ENCODE data around the gene LILRA6.
A peak's percentile ranks its signal among the peaks of the same experiment; 100 is the strongest.
"Not testable (repeated sequence)": the region's sequence is repeated elsewhere in the genome, so short reads cannot be mapped to it uniquely, and the experiment has no call there.

LILRA6 gene

DNA sequence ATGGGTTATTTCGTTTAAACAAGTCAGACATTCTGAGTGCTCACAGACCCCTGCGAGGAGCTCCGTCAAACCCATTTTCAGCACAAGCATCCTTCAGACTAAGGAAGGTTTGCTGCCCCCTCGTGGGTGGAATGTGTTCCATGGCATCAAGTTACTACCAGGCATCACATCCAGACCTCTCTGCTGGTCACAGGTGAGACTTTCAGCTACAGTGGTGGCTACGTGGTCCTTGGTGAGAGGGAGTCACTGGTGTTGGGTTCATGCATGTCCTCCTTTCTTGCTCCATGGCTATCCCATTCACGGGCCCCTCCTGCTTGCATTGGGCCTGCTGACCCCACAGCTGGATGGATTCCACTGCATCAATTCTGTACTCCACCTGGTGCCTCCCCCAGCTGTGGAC lies 23.5 kb upstream of the LILRA6 start:
- DNase-seq, result peak in 30 of 51 donors; percentile 2 to 78 (median 31)

- DNase-seq, result no peak
These were observed 19.9 kb upstream of the LILRA6 start for GRCh38 chr19:54262470-54262869.

GRCh38 chr19:54262066-54262465 lies 19.5 kb upstream of the LILRA6 start:
- DNase-seq, result no peak

DNA sequence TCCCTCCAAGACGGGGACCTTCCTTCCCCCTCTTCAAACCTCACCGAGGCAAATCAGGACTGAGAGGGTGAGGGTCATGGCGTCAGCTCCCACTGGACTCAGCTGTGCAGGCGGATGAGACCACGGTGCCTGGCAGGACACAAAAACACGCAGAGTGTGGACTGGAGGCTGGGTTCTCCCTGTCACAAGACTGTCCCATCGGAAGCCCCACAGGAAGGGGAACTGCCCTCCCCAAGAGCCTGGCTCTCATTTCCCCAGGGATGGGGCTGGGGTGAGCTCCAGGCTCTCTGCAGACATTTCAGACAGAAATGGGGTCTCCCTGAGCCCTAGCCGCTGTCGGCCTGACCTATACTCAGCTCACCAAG lies 14.5 kb upstream of the LILRA6 start, which contains the start of gene LILRB5:
TSS of gene LILRB5 (minus strand) at position 158 of the 365 bp plus-strand sequence. CDS start at position 78, 80 bp downstream.
- DNase-seq, result no peak

- no peak for DNase-seq
These were observed 13.9 kb upstream of the LILRA6 start for GRCh38 chr19:54256250-54257115.

DNA sequence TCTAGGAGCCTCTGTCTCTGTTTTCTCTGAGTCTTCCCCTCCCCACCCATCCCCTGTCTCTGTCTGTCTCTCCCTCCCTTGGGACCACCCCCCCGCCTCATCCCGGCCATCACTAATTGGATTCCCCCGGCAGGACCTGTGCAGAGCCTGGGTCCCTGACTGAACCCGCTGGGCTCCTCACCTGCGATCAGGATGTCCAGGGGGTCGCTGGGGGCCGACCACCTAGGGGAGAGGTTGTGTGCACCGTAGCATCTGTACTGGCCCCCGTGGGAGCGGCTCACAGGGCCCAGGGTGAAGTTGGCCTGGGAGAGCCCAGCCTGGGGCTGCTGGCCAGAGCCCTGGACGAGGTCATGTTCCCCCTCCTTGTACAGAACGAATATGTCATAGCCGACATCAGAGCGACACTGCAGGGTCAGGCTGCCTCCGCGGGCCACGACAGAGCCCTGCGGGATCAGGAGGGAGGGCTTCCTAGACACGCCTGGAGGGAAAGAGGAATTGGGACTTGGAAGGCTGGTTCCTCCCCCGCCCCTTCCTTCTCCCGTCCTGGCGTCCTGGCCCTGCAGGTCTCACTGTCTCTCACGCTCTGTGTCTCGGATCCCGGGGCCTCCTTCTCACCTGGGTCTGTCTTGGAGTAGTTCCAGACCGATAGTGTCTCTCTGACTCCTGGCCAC lies 12.7 kb upstream of the LILRA6 start:
- no peak for DNase-seq

DNA sequence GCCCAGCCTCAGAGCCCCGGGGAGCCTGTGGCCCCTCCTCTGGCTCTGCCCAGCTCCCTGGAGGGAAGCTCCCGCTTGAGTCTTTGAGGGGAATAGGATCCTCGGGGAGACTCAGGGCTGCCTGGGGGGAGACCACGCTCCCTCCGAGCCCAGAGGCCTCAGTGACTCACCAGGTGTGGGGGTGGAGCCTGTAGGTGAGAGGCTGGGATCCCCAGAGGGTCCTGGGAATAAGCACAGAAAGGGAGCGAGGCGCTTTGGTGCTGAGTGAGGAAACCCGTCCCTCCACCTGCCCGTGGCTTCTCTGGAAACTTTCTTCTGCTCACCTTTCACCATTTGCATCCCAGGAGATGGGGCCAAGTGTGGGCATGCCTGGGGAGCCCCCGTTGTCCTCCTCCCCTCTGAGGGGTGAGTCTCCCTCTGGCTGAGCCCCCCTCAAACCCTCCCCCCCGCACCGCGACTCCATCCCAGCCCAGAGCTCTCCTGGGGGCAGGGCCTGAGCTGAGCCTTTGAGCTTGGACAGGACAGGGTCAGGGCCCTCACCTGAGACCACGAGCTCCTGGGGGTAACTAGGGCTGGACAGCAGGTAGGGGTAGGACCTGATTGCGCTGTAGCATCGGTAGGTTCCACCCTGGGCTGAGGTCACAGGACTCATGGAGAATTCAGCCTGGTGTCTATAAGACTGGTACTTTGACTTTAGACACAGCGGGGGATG lies 11.8 kb upstream of the LILRA6 start:
- no peak for DNase-seq

- no peak for DNase-seq
These were observed 11.0 kb upstream of the LILRA6 start for GRCh38 chr19:54253331-54254194.

DNA sequence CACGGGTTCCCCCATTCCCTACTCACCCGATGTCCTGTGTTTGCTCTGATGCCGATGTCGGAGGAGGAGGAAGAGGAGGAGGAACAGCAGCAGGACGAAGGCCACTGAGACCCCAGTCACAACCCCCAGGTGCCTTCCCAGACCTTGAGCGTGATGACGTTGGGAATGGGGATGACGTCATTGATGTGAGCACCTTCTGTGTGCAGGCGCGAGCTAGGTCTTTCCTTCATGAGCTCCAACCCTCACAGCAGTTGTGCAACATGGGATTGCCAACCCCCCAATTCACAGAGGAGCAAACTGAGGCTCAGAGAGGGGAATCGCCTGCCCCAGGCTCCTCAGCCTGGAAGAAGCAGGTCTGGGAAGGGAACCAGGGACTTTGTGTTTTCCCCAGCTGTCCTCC lies 10.3 kb upstream of the LILRA6 start:
- DNase-seq, result no peak

- DNase-seq, result no peak
These were observed 9.7 kb upstream of the LILRA6 start for GRCh38 chr19:54252243-54252642.

DNA sequence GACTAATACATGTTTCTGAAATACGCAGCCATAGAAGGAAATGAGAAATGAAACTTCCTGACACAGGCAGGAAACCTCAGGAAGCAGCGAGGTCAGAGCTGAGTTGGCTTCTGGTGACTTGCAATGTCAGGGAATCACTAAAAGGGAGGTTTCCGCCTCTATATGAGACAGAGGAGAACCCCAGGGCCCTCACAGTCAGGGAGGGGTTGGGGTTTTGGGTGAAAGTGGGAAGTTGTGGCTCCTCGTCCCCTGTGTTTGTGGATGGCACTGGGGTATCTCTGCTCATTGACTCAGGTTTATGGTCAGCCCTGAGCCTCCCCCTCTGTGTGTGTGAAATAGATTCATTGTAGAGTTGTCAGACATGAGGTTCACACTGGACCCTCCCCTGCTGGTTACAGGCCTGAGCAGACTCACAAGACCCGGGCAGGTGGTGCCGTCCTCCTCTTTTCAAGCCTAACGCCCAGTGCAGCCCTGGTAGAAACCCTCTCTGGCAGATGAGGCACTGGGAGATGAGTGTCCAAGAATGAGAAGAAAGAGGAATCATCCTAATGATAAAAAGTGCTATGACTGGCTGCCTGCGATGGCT lies 5.5 kb upstream of the LILRA6 start:
- DNase-seq, result peak in 15 of 51 donors; percentile 6 to 32 (median 12)

- DNase-seq, result no peak
These were observed 4.7 kb upstream of the LILRA6 start for GRCh38 chr19:54247106-54247930.

DNA sequence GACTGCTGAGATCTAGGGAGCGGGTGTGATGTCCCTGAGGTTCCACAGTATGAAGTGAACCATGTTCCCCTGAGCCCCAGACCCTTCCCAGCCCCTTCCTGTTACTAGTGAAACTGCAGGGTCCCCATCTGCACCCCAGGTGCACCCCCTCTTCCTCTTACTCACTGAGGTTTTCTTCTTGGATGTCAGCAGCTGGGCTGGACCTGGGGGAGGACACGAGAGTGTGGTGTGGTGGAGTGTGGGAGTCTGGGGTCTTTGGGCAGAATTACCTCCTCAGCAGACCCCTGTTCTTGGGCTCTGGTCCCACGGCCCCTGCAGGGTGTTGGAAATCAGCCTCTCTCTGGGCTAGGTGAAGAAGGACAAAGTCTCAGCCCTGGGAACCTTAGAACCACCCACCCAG lies 3.3 kb upstream of the LILRA6 start:
- no peak for DNase-seq

- not testable (repeated sequence) for DNase-seq
These were observed 1.2 kb upstream of the LILRA6 start for GRCh38 chr19:54243809-54244208.

DNA sequence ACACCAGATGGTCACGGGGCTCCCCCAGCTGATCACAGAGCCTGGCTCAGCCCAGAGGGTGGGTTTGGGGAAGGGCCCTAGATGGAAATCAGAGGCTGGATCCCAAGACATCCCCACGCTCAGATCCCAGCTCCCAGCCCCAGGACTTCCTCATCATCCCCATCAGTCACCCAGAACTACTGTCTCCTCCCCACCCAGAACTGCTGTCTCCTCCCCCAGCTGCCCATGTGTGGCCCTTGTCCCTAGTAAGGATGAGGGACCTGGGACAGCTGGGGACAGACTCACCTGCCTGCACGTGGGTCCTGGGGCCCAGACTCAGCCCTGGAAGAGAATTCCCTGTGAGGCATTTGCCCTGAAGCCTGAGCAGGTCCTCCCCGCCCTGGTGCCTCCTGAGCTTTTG lies 356 bp downstream of the LILRA6 start:
- DNase-seq, result not testable (repeated sequence)

DNA sequence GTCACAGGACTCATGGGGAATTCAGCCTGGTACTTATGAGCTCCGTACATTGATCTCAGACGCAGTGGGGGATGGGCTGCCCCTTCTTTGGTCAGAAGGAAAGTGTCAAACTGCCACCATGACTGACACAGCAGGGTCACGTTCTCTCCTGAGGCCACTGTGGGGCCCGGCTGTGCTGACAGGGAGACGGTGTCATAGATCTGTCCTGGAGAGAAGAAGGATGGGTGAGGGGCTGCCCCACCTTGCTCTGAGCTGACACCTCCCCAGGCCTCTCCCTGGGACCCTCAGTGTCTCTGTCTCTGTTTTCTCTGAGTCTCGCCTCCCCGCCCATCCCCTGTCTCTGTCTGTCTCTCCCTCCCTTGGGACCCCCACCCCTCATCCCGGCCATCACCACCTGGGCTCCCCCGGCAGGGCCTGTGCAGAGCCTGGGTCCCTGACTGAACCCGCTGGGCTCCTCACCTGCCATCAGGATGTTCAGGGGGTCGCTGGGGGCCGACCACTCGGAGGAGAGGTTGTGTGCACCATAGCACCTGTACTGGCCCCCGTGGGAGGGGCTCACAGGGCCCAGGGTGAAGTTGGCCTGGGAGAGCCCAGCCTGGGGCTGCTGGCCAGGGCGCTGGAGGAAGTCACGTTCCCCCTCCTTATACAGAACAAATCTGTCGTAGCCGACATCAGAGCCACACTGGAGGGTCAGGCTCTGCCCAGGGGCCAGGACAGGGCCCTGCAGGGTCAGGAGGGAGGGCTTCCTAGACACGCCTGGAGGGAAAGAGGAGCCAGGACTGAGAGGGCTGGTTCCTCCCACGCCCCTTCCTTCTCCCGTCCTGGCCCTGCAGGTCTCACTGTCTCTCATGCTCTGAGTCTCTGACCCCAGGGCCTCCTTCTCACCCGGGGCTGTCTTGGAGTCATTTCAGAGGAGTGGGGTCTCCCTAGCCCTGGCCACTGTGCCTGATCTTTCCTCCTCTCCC lies 1.9 kb downstream of the LILRA6 start:
- not testable (repeated sequence) for DNase-seq

GRCh38 chr19:54239491-54240371 lies 2.9 kb downstream of the LILRA6 start:
- not testable (repeated sequence) for DNase-seq

- no peak for DNase-seq
These were observed 8.6 kb downstream of the LILRA6 start for GRCh38 chr19:54233941-54234340.
